T47D (cell line): ENCODE results near the gene TRIM14.

Source experiments
- DNase-seq, 2 experiments: peaks; one replicate each; pipeline versions ENCODE4 v3.0.0 to v3.0.0-alpha.2; 2011 to 2012; ENCODE audit warnings: low read depth in 1 of 2, low spot score in 1 of 2
- JUND ChIP-seq: IDR thresholded peaks from 2 replicates; pipeline ENCODE4 v1.6.1; 2012; ENCODE audit warnings: low read depth
- in situ Hi-C: cut with HindIII; loops from 2 replicates; pipeline ENCODE4 v1.10.0; 2016; ENCODE audit warnings: low sequenced_read_pairs, low pct_unique_long_range_greater_than_20kb

TRIM14 gene

DNA sequence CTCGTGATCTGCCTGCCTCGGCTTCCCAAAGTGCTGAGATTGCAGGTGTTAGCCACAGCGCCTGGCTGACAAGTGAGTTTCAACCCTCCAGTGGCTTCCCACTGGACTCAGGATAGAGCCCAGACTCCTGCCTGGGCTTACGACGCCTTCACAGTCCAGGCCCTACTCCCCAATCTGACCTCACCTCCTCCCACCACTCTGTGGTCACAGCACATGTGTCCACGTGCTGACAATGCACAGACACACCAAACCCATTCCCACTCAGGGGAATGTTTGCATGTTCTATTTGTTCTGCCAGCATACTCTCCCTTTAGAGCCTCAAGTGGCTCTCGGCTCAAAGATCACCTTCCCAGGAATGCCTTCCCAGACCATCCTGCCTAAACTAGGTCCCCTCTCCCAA lies 31.1 kb upstream of the TRIM14 start:
- in situ Hi-C loops = no loop called here
- DNase-seq = no peak
- no peak for TF ChIP-seq JUND

GRCh38 chr9:98149422-98149821 lies 30.4 kb upstream of the TRIM14 start:
- in situ Hi-C loops = no loop called here
- no peak for TF ChIP-seq JUND
- DNase-seq = no peak

GRCh38 chr9:98148486-98148885 lies 29.5 kb upstream of the TRIM14 start:
- in situ Hi-C loops = no loop called here
- peak in 1 of 2 experiments; percentile 78 for DNase-seq
- TF ChIP-seq JUND = no peak

- in situ Hi-C loops = no loop called here
- no peak for TF ChIP-seq JUND
- DNase-seq = no peak
Measured at GRCh38 chr9:98147582-98147981, 28.6 kb upstream of the TRIM14 start.

- no peak; the same call in 1 of the 2 replicates for TF ChIP-seq JUND
- peak; percentile 70 to 94 for DNase-seq
- in situ Hi-C loops = no loop called here
Measured at GRCh38 chr9:98146101-98146991, 27.3 kb upstream of the TRIM14 start.

DNA sequence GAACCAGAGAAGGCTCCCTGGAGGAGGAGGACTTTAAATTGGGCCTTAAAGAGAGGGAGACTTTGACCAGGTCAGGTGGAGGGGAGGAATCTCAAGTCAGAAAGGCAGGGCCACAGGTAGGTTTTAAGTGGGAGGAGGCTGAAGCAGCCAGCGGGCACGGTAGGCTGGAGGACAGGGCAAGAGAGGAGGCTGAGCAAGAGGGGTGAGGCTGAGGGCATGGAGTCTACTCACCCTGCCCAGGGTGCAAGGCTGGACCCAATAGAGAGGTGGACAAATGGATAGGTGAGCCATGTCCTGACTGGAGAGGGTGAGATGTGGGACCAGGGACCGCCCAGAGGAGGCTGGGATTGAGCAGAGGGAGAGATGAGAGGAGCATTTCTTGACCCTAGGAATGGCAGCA lies 25.6 kb upstream of the TRIM14 start:
- in situ Hi-C loops = no loop called here
- no peak for TF ChIP-seq JUND
- no peak for DNase-seq

DNA sequence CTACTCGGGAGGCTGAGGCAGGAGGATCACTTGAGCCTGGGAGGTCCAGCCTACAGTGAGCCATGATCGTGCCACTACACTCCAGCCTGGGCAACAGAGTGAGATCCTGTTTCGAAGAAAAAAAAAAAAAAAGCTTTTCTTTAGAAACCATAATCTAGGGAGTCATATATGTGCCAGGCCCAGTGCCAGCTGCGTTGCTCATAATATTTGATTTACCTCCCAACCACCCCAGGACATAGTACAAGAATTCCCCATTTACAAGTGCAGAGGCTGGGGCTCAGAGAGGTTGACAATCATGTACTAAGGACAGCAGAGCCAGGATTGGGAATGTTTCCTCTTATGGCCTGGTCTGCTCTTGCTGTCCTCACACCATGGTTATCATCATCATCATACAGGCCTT lies 25.1 kb upstream of the TRIM14 start:
- in situ Hi-C loops = no loop called here
- no peak for TF ChIP-seq JUND
- DNase-seq = no peak

- no peak for DNase-seq
- TF ChIP-seq JUND = no peak
- in situ Hi-C loops = no loop called here
Measured at GRCh38 chr9:98142925-98143481, 24.0 kb upstream of the TRIM14 start.

GRCh38 chr9:98142182-98142907 lies 23.3 kb upstream of the TRIM14 start:
- peak in 1 of 2 experiments; percentile 43 for DNase-seq
- in situ Hi-C loops = no loop called here
- TF ChIP-seq JUND = no peak

GRCh38 chr9:98140503-98140902 lies 21.5 kb upstream of the TRIM14 start:
- no peak for DNase-seq
- in situ Hi-C loops = no loop called here
- no peak for TF ChIP-seq JUND

GRCh38 chr9:98136489-98136888 lies 17.5 kb upstream of the TRIM14 start:
- DNase-seq = no peak
- in situ Hi-C loops = no loop called here
- TF ChIP-seq JUND = no peak

DNA sequence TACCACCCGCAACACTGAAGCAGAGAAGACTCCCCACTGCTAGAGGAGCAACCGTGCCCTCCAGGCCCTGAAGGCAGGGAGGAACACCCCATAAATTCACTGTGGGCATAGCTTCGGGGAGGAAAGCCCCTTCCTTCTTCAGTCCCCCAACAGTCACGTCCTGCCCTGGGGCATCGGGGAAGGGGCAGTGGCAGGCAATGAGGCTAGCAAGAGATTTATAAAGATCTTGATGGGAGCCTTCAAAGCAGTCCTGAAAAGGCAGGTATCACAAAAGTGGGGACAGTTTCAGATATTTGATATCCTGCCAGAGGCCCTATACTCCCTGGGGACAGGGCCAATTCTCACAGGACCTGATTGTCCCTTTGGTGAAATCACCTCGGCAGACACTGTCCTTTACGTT lies 16.9 kb upstream of the TRIM14 start:
- TF ChIP-seq JUND = no peak
- DNase-seq = no peak
- in situ Hi-C loops = no loop called here

GRCh38 chr9:98135558-98135934 lies 16.5 kb upstream of the TRIM14 start:
- TF ChIP-seq JUND = no peak
- in situ Hi-C loops = no loop called here
- DNase-seq = peak; percentile 58 to 81
